Neural progenitor cell (in vitro differentiated cells): ENCODE measurements around the gene P3H4. TPM values are rescaled to one million over a fixed set of nuclear protein-coding genes. Genes with fewer than 3 reads are reported as not detected.

Source experiments
- DNase-seq: peaks from one replicate; pipeline ENCODE4 v3.0.0-alpha.2; 2016; ENCODE audit warnings: low spot score
- H2AFZ ChIP-seq: fragments of 200-600 bp; sonication (generic); replicated peaks from 2 replicates; pipeline ENCODE4 v1.6.1; 2016; ENCODE audit warnings: antibody characterized with exemption
- H3F3A ChIP-seq: fragments of 200-600 bp; sonication (generic); 2 replicates; pipeline ENCODE4 v1.6.1; 2016; ENCODE audit warnings: antibody characterized with exemption, low read depth
- H3K27ac ChIP-seq: fragments of 200-600 bp; sonication (generic); 2 replicates; pipeline ENCODE4 v1.5.1; 2016; ENCODE audit warnings: mild to moderate bottlenecking
- H3K27me3 ChIP-seq: fragments of 200-600 bp; sonication (generic); 2 replicates; pipeline ENCODE4 v1.6.1; 2016; ENCODE audit warnings: mild to moderate bottlenecking, moderate library complexity
- H3K36me3 ChIP-seq: fragments of 200-600 bp; sonication (generic); 2 replicates; pipeline ENCODE4 v1.5.1; 2016
- H3K4me1 ChIP-seq: fragments of 200-600 bp; sonication (generic); 2 replicates; pipeline ENCODE4 v1.6.1; 2016; ENCODE audit warnings: mixed run types
- H3K4me2 ChIP-seq: fragments of 200-600 bp; sonication (generic); 2 replicates; pipeline ENCODE4 v1.6.1; 2016
- H3K4me3 ChIP-seq: fragments of 200-600 bp; sonication (generic); 2 replicates; pipeline ENCODE4 v1.5.1; 2016
- H3K79me2 ChIP-seq: fragments of 200-600 bp; sonication (generic); 2 replicates; pipeline ENCODE4 v1.6.1; 2016; ENCODE audit warnings: low read depth
- H3K9ac ChIP-seq: fragments of 200-600 bp; sonication (generic); 2 replicates; pipeline ENCODE4 v1.6.1; 2016
- H3K9me3 ChIP-seq: fragments of 200-600 bp; sonication (generic); 2 replicates; pipeline ENCODE4 v1.5.1; 2016; ENCODE audit warnings: low read depth
- H4K20me1 ChIP-seq: fragments of 200-600 bp; sonication (generic); 2 replicates; pipeline ENCODE4 v1.6.1; 2016; ENCODE audit warnings: low read depth
- H3K27ac Mint-ChIP-seq: 3 replicates; pipeline ENCODE4 v1.8.0; 2021; ENCODE audit warnings: mixed read lengths
- H3K27me3 Mint-ChIP-seq: 2 replicates; pipeline ENCODE4 v1.8.0; 2022; ENCODE audit warnings: low read depth, mild to moderate bottlenecking, inconsistent platforms, moderate library complexity, mixed read lengths; ENCODE audit not compliant: insufficient read depth
- H3K36me3 Mint-ChIP-seq: 3 replicates; pipeline ENCODE4 v1.8.0; 2021; ENCODE audit warnings: mixed read lengths
- H3K4me1 Mint-ChIP-seq: 3 replicates; pipeline ENCODE4 v1.8.0; 2021; ENCODE audit warnings: mixed read lengths
- H3K4me3 Mint-ChIP-seq: 3 replicates; pipeline ENCODE4 v1.8.0; 2021; ENCODE audit warnings: mild to moderate bottlenecking, moderate library complexity, mixed read lengths
- H3K9me3 Mint-ChIP-seq: 3 replicates; pipeline ENCODE4 v1.8.0; 2020; ENCODE audit warnings: mixed read lengths
- CTCF ChIP-seq: fragments of 200-600 bp; sonication (generic); IDR thresholded peaks from 2 replicates; pipeline ENCODE4 v1.5.1; 2017; ENCODE audit warnings: antibody characterized with exemption, mild to moderate bottlenecking
- EZH2 ChIP-seq: fragments of 200-600 bp; sonication (generic); IDR thresholded peaks from 2 replicates; pipeline ENCODE4 v1.6.1; 2017; ENCODE audit warnings: antibody characterized with exemption, mild to moderate bottlenecking, moderate library complexity
- EZH2phosphoT487 ChIP-seq: fragments of 200-600 bp; sonication (generic); IDR thresholded peaks from 2 replicates; pipeline ENCODE4 v1.6.1; 2017; ENCODE audit warnings: antibody characterized with exemption
- total RNA-seq: library from RNA; depleted of rRNA; stranded (reverse); fragments of >200 nt; gene quantifications from 2 replicates; pipeline ENCODE4 v1.2.3, GENCODE V29; 2015; ENCODE audit warnings: low replicate concordance

The P3H4 gene
- total RNA-seq, 1 donor from 2014 or later, result 18.7 TPM

GRCh38 chr17:41785091-41785858 is 26.5 kb downstream of the P3H4 start:
- H4K20me1 ChIP-seq, result peaks cover 29% of the 10 kb centered on the region
- Mint-ChIP-seq H3K4me1 (peaks cover 35% of the 10 kb centered on the region), H3K27ac (peak overlapping the region; percentile 85), H3K36me3 (no peaks in the 10 kb centered on the region), H3K27me3 (peaks cover 10% of the 10 kb centered on the region), H3K9me3 (no peaks in the 10 kb centered on the region), H3K4me3 (peak overlapping the region; percentile 90)
- H3K79me2 ChIP-seq, result peaks cover 51% of the 10 kb centered on the region
- no peaks in the 10 kb centered on the region for H3K36me3 ChIP-seq
- H3K4me1 ChIP-seq, result peaks cover 23% of the 10 kb centered on the region
- H3K4me2 ChIP-seq, result peak overlapping the region; percentile 95
- H3K9ac ChIP-seq, result peak overlapping the region; percentile 20
- no peaks in the 10 kb centered on the region for H3K9me3 ChIP-seq
- H3K27ac ChIP-seq, result peak overlapping the region; percentile 89
- peak; percentile 94 for DNase-seq
- TF ChIP-seq EZH2 (no peak), CTCF (no peak), EZH2phosphoT487 (no peak)
- H3K27me3 ChIP-seq, result no peaks in the 10 kb centered on the region
- H3F3A ChIP-seq, result peaks cover 40% of the 10 kb centered on the region
- H3K4me3 ChIP-seq, result peak overlapping the region; percentile 83
- no peak overlapping the region for H2AFZ ChIP-seq

GRCh38 chr17:41784207-41784744 is 27.5 kb downstream of the P3H4 start:
- Mint-ChIP-seq H3K27ac (peak overlapping the region; percentile 85), H3K36me3 (no peaks in the 10 kb centered on the region), H3K4me3 (peak overlapping the region; percentile 90), H3K9me3 (no peaks in the 10 kb centered on the region), H3K4me1 (peaks cover 35% of the 10 kb centered on the region), H3K27me3 (peaks cover 4% of the 10 kb centered on the region)
- no peak for TF ChIP-seq CTCF
- TF ChIP-seq EZH2, result no peak
- TF ChIP-seq EZH2phosphoT487, result no peak
- Histone ChIP-seq H4K20me1 (peaks cover 36% of the 10 kb centered on the region), H3F3A (peaks cover 40% of the 10 kb centered on the region), H3K4me2 (peak overlapping the region; percentile 95), H3K36me3 (no peaks in the 10 kb centered on the region), H3K79me2 (peaks cover 61% of the 10 kb centered on the region), H3K27ac (peak overlapping the region; percentile 89), H2AFZ (no peak overlapping the region), H3K27me3 (no peaks in the 10 kb centered on the region), H3K9ac (peak overlapping the region; percentile 10), H3K4me3 (peak overlapping the region; percentile 83), H3K9me3 (no peaks in the 10 kb centered on the region), H3K4me1 (peaks cover 23% of the 10 kb centered on the region)
- DNase-seq, result peak; percentile 76

GRCh38 chr17:41782142-41782541 is 29.6 kb downstream of the P3H4 start:
- no peak overlapping the region for H3K9ac ChIP-seq
- DNase-seq, result no peak
- Mint-ChIP-seq H3K4me1 (peaks cover 40% of the 10 kb centered on the region), H3K36me3 (no peaks in the 10 kb centered on the region), H3K27me3 (peaks cover 8% of the 10 kb centered on the region), H3K9me3 (no peaks in the 10 kb centered on the region), H3K27ac (peak overlapping the region; percentile 41), H3K4me3 (peak overlapping the region; percentile 52)
- no peak for TF ChIP-seq EZH2
- TF ChIP-seq EZH2phosphoT487, result no peak
- no peak for TF ChIP-seq CTCF
- no peaks in the 10 kb centered on the region for H3K27me3 ChIP-seq
- H3K36me3 ChIP-seq, result no peaks in the 10 kb centered on the region
- H4K20me1 ChIP-seq, result peaks cover 48% of the 10 kb centered on the region
- H3K27ac ChIP-seq, result no peak overlapping the region
- peak overlapping the region; percentile 34 for H3K4me2 ChIP-seq
- no peak overlapping the region for H2AFZ ChIP-seq
- H3K4me1 ChIP-seq, result peaks cover 35% of the 10 kb centered on the region
- peaks cover 53% of the 10 kb centered on the region for H3F3A ChIP-seq
- H3K9me3 ChIP-seq, result no peaks in the 10 kb centered on the region
- H3K79me2 ChIP-seq, result peaks cover 80% of the 10 kb centered on the region
- H3K4me3 ChIP-seq, result no peak overlapping the region
